WTC11 (cell line): Measurements from ENCODE around the gene SPRYD3. TPM values are rescaled to one million over a fixed set of nuclear protein-coding genes. Genes with fewer than 3 reads are reported as not detected.

Source experiments
- ATAC-seq: fragments of 200-7000 bp; cut with Tn5 transposase; 2 replicates; pipeline ENCODE4 v1.10.0; 2021; ENCODE audit warnings: mild to moderate bottlenecking, moderate library complexity
- CTCF ChIA-PET: fragments of 300-600 bp; sonication (Branson Sonifier 250); formaldehyde crosslinking; loops from one replicate; lab custom pipeline; 2021; ENCODE audit warnings: antibody characterized with exemption; lab: Charles Lee
- POLR2A ChIA-PET: fragments of 350-600 bp; sonication (Branson Sonifier 250); formaldehyde crosslinking; loops from one replicate; lab custom pipeline; 2021; ENCODE audit warnings: antibody characterized with exemption; lab: Charles Lee
- DNase-seq: peaks from one replicate; pipeline ENCODE4 v3.0.0; 2021; ENCODE audit warnings: low spot score
- H3K27ac Mint-ChIP-seq: 2 replicates; pipeline ENCODE4 v1.8.0; 2021; ENCODE audit warnings: mixed read lengths
- H3K27me3 Mint-ChIP-seq: 2 replicates; pipeline ENCODE4 v1.8.0; 2021; ENCODE audit warnings: low read depth, mild to moderate bottlenecking, moderate library complexity, mixed read lengths
- H3K36me3 Mint-ChIP-seq: 2 replicates; pipeline ENCODE4 v1.8.0; 2021; ENCODE audit warnings: mixed read lengths
- H3K4me1 Mint-ChIP-seq: 2 replicates; pipeline ENCODE4 v1.8.0; 2022; ENCODE audit warnings: mixed read lengths
- H3K4me3 Mint-ChIP-seq: 2 replicates; pipeline ENCODE4 v1.8.0; 2021; ENCODE audit warnings: mild to moderate bottlenecking, moderate library complexity, mixed read lengths
- H3K9me3 Mint-ChIP-seq: 2 replicates; pipeline ENCODE4 v1.8.0; 2021; ENCODE audit warnings: mixed read lengths
- CREM ChIP-seq: sonication (generic); formaldehyde crosslinking; IDR thresholded peaks from 2 replicates; pipeline ENCODE4 v1.8.1; 2022; ENCODE audit warnings: mild to moderate bottlenecking, missing genetic modification reagents, moderate library complexity
- ELF4 ChIP-seq: sonication (generic); formaldehyde crosslinking; IDR thresholded peaks from 2 replicates; pipeline ENCODE4 v1.8.1; 2022; ENCODE audit warnings: low read depth, mild to moderate bottlenecking, moderate library complexity, missing genetic modification reagents
- GABPB1 ChIP-seq: sonication (generic); formaldehyde crosslinking; IDR thresholded peaks from 2 replicates; pipeline ENCODE4 v1.8.1; 2023; ENCODE audit warnings: mild to moderate bottlenecking, missing genetic modification reagents
- GRHL2 ChIP-seq: fragments of 250-450 bp; sonication (Bioruptor Pico); IDR thresholded peaks from 2 replicates; pipeline ENCODE4 v1.8.0; 2022; ENCODE audit warnings: mild to moderate bottlenecking, moderate library complexity; ENCODE audit not compliant: insufficient replicate concordance, severe bottlenecking
- IRF2 ChIP-seq: sonication (generic); formaldehyde crosslinking; IDR thresholded peaks from 2 replicates; pipeline ENCODE4 v1.8.0; 2022; ENCODE audit warnings: low read depth, missing genetic modification reagents, borderline replicate concordance
- JAZF1 ChIP-seq: fragments of 250-450 bp; sonication (Bioruptor Pico); IDR thresholded peaks from 2 replicates; pipeline ENCODE4 v1.9.0; 2021; ENCODE audit warnings: moderate library complexity, mild to moderate bottlenecking, inconsistent platforms
- KAT7 ChIP-seq: sonication (generic); formaldehyde crosslinking; IDR thresholded peaks from 2 replicates; pipeline ENCODE4 v1.8.1; 2023; ENCODE audit warnings: missing genetic modification reagents, mild to moderate bottlenecking, borderline replicate concordance
- NFYB ChIP-seq: sonication (generic); formaldehyde crosslinking; conservative IDR thresholded peaks from 2 replicates; pipeline ENCODE4 v1.8.0; 2022; ENCODE audit warnings: low read depth, missing genetic modification reagents
- RORB ChIP-seq: fragments of 250-450 bp; sonication (Bioruptor Pico); IDR thresholded peaks from 2 replicates; pipeline ENCODE4 v1.9.0; 2021; ENCODE audit warnings: mild to moderate bottlenecking
- TCF7 ChIP-seq: sonication (generic); formaldehyde crosslinking; IDR thresholded peaks from 2 replicates; pipeline ENCODE4 v1.8.0; 2022; ENCODE audit warnings: mild to moderate bottlenecking, low read depth, missing genetic modification reagents, moderate library complexity
- ZNF138 ChIP-seq: sonication (generic); formaldehyde crosslinking; conservative IDR thresholded peaks from 2 replicates; pipeline ENCODE4 v1.8.1; 2022; ENCODE audit warnings: mild to moderate bottlenecking, moderate library complexity, missing genetic modification reagents
- ZNF416 ChIP-seq: fragments of 250-450 bp; sonication (Bioruptor Pico); IDR thresholded peaks from 2 replicates; pipeline ENCODE4 v1.9.0; 2021; ENCODE audit warnings: mild to moderate bottlenecking, inconsistent platforms
- ZNF423 ChIP-seq: fragments of 250-450 bp; sonication (Bioruptor Pico); IDR thresholded peaks from 2 replicates; pipeline ENCODE4 v2.1.2; 2022; ENCODE audit warnings: mild to moderate bottlenecking, moderate library complexity
- total RNA-seq: library from RNA; stranded (reverse); gene quantifications from 3 replicates; pipeline ENCODE4 v1.2.3, GENCODE V29; 2021
- TF ChIP-seq, protein P1 (sequence below): sonication (generic); formaldehyde crosslinking; IDR thresholded peaks from 2 replicates; pipeline ENCODE4 v1.8.0; 2022; ENCODE audit warnings: mild to moderate bottlenecking, missing genetic modification reagents
- TF ChIP-seq, protein P2 (sequence below): sonication (generic); formaldehyde crosslinking; IDR thresholded peaks from 2 replicates; pipeline ENCODE4 v1.8.0; 2022; ENCODE audit warnings: mild to moderate bottlenecking, missing genetic modification reagents
- TF ChIP-seq, protein P3 (sequence below): sonication (generic); formaldehyde crosslinking; IDR thresholded peaks from 2 replicates; pipeline ENCODE4 v1.8.0; 2023; ENCODE audit warnings: missing genetic modification reagents, mild to moderate bottlenecking, borderline replicate concordance
- TF ChIP-seq, protein P4 (sequence below): sonication (generic); formaldehyde crosslinking; IDR thresholded peaks from 2 replicates; pipeline ENCODE4 v1.8.1; 2023; ENCODE audit warnings: mild to moderate bottlenecking, missing genetic modification reagents
- TF ChIP-seq, protein P5 (sequence below): fragments of 250-450 bp; sonication (Bioruptor Pico); IDR thresholded peaks from 2 replicates; pipeline ENCODE4 v1.9.0; 2021; ENCODE audit warnings: mild to moderate bottlenecking

SPRYD3 gene
- total RNA-seq, 1 experiment from 2014 or later = 11.9 TPM

DNA sequence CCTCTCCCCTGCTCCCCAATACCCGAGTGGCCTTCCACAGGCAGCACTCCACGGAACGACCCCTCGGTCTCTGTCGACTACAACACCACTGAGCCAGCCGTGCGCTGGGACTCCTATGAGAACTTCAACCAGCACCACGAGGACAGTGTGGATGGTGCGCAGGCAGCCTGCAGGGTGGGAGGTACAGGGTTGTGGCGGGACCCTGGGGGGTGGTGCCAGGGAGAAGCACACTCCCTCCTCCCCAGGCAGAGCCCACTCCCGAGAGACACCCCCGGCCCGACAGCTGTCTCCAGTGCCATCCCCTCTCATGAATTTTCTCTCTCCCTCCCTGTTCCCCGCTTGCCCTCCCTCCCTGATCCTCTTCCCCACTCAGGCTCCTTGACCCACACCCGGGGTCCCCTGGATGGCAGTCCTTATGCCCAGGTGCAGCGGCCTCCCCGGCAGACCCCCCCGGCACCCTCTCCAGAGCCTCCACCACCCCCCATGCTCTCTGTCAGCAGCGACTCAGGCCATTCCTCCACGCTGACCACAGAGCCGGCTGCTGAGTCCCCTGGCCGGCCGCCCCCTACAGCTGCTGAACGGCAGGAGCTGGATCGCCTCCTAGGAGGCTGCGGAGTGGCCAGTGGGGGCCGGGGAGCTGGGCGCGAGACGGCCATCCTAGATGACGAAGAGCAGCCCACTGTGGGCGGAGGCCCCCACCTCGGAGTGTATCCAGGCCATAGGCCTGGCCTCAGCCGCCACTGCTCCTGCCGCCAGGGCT is 20.3 kb downstream of the SPRYD3 start:
- Mint-ChIP-seq H3K4me3 (no peak overlapping the region), H3K4me1 (peaks cover 7% of the 10 kb centered on the region), H3K27ac (no peak overlapping the region), H3K9me3 (no peaks in the 10 kb centered on the region), H3K36me3 (no peaks in the 10 kb centered on the region), H3K27me3 (peaks cover 68% of the 10 kb centered on the region)
- DNase-seq (no peak), ATAC-seq (no peak)
- CTCF ChIA-PET = interaction anchor here (6.6 to 11.2 kb wide), 2 partner anchors 9 to 38 kb away, joined by 70 to 474 read pairs; partner anchors contain the start of genes IGFBP6, SOAT2 and TNS2
- POLR2A ChIA-PET = no interaction called here
- TF ChIP-seq GABPB1 (no peak), GRHL2 (CRISPR knock-in tag) (no peak), ZNF416 (CRISPR knock-in tag) (no peak), ZNF138 (CRISPR knock-in tag) (no peak), CREM (CRISPR knock-in tag) (no peak), RORB (CRISPR knock-in tag) (no peak), KAT7 (CRISPR knock-in tag) (no peak), TCF7 (no peak), NFYB (CRISPR knock-in tag) (no peak), ELF4 (CRISPR knock-in tag) (no peak), JAZF1 (CRISPR knock-in tag) (no peak), IRF2 (CRISPR knock-in tag) (no peak), ZNF423 (CRISPR knock-in tag) (no peak)
- TF ChIP-seq, protein P1, sequence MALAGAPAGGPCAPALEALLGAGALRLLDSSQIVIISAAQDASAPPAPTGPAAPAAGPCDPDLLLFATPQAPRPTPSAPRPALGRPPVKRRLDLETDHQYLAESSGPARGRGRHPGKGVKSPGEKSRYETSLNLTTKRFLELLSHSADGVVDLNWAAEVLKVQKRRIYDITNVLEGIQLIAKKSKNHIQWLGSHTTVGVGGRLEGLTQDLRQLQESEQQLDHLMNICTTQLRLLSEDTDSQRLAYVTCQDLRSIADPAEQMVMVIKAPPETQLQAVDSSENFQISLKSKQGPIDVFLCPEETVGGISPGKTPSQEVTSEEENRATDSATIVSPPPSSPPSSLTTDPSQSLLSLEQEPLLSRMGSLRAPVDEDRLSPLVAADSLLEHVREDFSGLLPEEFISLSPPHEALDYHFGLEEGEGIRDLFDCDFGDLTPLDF = no peak
- TF ChIP-seq, protein P2, sequence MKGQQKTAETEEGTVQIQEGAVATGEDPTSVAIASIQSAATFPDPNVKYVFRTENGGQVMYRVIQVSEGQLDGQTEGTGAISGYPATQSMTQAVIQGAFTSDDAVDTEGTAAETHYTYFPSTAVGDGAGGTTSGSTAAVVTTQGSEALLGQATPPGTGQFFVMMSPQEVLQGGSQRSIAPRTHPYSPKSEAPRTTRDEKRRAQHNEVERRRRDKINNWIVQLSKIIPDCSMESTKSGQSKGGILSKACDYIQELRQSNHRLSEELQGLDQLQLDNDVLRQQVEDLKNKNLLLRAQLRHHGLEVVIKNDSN = no peak
- TF ChIP-seq, protein P3, sequence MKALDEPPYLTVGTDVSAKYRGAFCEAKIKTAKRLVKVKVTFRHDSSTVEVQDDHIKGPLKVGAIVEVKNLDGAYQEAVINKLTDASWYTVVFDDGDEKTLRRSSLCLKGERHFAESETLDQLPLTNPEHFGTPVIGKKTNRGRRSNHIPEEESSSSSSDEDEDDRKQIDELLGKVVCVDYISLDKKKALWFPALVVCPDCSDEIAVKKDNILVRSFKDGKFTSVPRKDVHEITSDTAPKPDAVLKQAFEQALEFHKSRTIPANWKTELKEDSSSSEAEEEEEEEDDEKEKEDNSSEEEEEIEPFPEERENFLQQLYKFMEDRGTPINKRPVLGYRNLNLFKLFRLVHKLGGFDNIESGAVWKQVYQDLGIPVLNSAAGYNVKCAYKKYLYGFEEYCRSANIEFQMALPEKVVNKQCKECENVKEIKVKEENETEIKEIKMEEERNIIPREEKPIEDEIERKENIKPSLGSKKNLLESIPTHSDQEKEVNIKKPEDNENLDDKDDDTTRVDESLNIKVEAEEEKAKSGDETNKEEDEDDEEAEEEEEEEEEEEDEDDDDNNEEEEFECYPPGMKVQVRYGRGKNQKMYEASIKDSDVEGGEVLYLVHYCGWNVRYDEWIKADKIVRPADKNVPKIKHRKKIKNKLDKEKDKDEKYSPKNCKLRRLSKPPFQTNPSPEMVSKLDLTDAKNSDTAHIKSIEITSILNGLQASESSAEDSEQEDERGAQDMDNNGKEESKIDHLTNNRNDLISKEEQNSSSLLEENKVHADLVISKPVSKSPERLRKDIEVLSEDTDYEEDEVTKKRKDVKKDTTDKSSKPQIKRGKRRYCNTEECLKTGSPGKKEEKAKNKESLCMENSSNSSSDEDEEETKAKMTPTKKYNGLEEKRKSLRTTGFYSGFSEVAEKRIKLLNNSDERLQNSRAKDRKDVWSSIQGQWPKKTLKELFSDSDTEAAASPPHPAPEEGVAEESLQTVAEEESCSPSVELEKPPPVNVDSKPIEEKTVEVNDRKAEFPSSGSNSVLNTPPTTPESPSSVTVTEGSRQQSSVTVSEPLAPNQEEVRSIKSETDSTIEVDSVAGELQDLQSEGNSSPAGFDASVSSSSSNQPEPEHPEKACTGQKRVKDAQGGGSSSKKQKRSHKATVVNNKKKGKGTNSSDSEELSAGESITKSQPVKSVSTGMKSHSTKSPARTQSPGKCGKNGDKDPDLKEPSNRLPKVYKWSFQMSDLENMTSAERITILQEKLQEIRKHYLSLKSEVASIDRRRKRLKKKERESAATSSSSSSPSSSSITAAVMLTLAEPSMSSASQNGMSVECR (CRISPR knock-in tag) = no peak
- TF ChIP-seq, protein P4, sequence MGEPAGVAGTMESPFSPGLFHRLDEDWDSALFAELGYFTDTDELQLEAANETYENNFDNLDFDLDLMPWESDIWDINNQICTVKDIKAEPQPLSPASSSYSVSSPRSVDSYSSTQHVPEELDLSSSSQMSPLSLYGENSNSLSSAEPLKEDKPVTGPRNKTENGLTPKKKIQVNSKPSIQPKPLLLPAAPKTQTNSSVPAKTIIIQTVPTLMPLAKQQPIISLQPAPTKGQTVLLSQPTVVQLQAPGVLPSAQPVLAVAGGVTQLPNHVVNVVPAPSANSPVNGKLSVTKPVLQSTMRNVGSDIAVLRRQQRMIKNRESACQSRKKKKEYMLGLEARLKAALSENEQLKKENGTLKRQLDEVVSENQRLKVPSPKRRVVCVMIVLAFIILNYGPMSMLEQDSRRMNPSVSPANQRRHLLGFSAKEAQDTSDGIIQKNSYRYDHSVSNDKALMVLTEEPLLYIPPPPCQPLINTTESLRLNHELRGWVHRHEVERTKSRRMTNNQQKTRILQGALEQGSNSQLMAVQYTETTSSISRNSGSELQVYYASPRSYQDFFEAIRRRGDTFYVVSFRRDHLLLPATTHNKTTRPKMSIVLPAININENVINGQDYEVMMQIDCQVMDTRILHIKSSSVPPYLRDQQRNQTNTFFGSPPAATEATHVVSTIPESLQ (CRISPR knock-in tag) = no peak
- TF ChIP-seq, protein P5, sequence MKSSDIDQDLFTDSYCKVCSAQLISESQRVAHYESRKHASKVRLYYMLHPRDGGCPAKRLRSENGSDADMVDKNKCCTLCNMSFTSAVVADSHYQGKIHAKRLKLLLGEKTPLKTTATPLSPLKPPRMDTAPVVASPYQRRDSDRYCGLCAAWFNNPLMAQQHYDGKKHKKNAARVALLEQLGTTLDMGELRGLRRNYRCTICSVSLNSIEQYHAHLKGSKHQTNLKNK (CRISPR knock-in tag) = no peak
